Tibial nerve (tissue), 4 donors: ENCODE measurements around the gene COMTD1. TPM values are rescaled to one million over a fixed set of nuclear protein-coding genes. Genes with fewer than 3 reads are reported as not detected.
A peak's percentile ranks its signal among the peaks of the same experiment; 100 is the strongest.
"Not testable (repeated sequence)": the region's sequence is repeated elsewhere in the genome, so short reads cannot be mapped to it uniquely, and the experiment has no call there.

ENCODE experiments used
- DNase-seq, 2 donors: peaks; one replicate each; pipeline ENCODE4 v3.0.0-alpha.2; 2019; ENCODE audit warnings: low spot score in 2 of 2
- H3K27ac ChIP-seq, 4 donors: fragments of 200-600 bp; sonication (generic) in 3 of 4; one replicate each; pipeline ENCODE4 v1.5.1; 2017 to 2019; ENCODE audit warnings: mild to moderate bottlenecking in 1 of 4
- H3K27me3 ChIP-seq, 2 donors: fragments of 200-600 bp; sonication (generic) in 1 of 2; one replicate each; pipeline versions ENCODE4 v1.5.1 to v1.6.0; 2017 to 2019
- H3K36me3 ChIP-seq, 3 donors: fragments of 200-600 bp; sonication (generic); one replicate each; pipeline ENCODE4 v1.5.1; 2018 to 2019
- H3K4me1 ChIP-seq, 4 donors: fragments of 200-600 bp; sonication (generic) in 3 of 4; one replicate each; pipeline ENCODE4 v1.5.1; 2017 to 2019
- H3K4me3 ChIP-seq, 4 donors: fragments of 200-600 bp; sonication (generic) in 3 of 4; one replicate each; pipeline ENCODE4 v1.5.1; 2017 to 2019; ENCODE audit warnings: mild to moderate bottlenecking in 1 of 4, moderate library complexity in 1 of 4
- H3K9me3 ChIP-seq, 4 donors: fragments of 200-600 bp; sonication (generic) in 3 of 4; one replicate each; pipeline ENCODE4 v1.5.1; 2017 to 2019
- EP300 ChIP-seq, 2 donors: sonication (generic); formaldehyde crosslinking; IDR thresholded peaks; one replicate each; pipeline ENCODE4 v1.6.1; 2017; ENCODE audit warnings: antibody characterized with exemption in 2 of 2, mild to moderate bottlenecking in 1 of 2
- POLR2A ChIP-seq, 2 donors: fragments of 450-650 bp; IDR thresholded peaks; one replicate each; pipeline ENCODE4 v1.6.1; 2017; ENCODE audit warnings: antibody characterized with exemption in 2 of 2, mild to moderate bottlenecking in 2 of 2, moderate library complexity in 2 of 2
- WGBS, 2 donors: methylation state at CpG; one replicate each; pipeline ENCODE4 v1.1.5; 2018; 5-methylcytosine and 5-hydroxymethylcytosine counted together
- total RNA-seq, 4 donors: library from RNA; depleted of rRNA; stranded (reverse); fragments of >200 nt; gene quantifications; one replicate each; pipeline ENCODE4 v1.1.0, GENCODE V29; 2016
- TF ChIP-seq, protein P1 (sequence below), 5 experiments: fragments of 200-600 bp in 3 of 5; fragments of 450-650 bp in 2 of 5; sonication (generic) in 3 of 5; IDR thresholded peaks; one replicate each; pipeline ENCODE4 v1.5.1; 2016 to 2019; ENCODE audit warnings: antibody characterized with exemption in 5 of 5, mild to moderate bottlenecking in 3 of 5, moderate library complexity in 2 of 5

COMTD1 gene
- total RNA-seq, 4 donors from 2014 or later, result 18.1 to 47.4 (median 31.6) TPM

DNA sequence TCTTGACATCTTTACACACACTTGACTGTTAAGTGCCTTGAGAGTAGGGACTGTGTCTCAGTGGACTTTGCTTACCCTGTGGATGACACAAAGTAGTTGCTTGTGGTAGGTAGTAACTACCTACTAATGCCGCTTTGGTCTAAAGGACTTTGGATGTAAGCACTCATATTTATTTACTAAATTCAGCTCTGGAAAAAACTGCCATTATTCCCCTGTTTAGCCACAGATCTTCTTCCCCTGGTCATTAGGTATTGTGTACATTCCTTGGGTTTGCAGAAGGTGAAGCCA is 28.0 kb downstream of the COMTD1 start:
- peaks cover 0 to 5% (median 0%) of the 10 kb centered on the region in 3 donors for H3K36me3 ChIP-seq
- WGBS, 2 donors, result 95 to 100% methylated on average over 1 of the region's 1 CpG
- peaks cover 5 to 24% (median 14%) of the 10 kb centered on the region in 4 donors for H3K4me1 ChIP-seq
- no peaks in the 10 kb centered on the region for H3K9me3 ChIP-seq
- H3K27me3 ChIP-seq, result no peaks in the 10 kb centered on the region
- TF ChIP-seq EP300 (IDR thresholded peaks at IDR 0.05) (no peak), POLR2A (IDR thresholded peaks at IDR 0.05) (no peak)
- TF ChIP-seq, protein P1, sequence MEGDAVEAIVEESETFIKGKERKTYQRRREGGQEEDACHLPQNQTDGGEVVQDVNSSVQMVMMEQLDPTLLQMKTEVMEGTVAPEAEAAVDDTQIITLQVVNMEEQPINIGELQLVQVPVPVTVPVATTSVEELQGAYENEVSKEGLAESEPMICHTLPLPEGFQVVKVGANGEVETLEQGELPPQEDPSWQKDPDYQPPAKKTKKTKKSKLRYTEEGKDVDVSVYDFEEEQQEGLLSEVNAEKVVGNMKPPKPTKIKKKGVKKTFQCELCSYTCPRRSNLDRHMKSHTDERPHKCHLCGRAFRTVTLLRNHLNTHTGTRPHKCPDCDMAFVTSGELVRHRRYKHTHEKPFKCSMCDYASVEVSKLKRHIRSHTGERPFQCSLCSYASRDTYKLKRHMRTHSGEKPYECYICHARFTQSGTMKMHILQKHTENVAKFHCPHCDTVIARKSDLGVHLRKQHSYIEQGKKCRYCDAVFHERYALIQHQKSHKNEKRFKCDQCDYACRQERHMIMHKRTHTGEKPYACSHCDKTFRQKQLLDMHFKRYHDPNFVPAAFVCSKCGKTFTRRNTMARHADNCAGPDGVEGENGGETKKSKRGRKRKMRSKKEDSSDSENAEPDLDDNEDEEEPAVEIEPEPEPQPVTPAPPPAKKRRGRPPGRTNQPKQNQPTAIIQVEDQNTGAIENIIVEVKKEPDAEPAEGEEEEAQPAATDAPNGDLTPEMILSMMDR (IDR thresholded peaks at IDR 0.05), result no peak
- H3K27ac ChIP-seq, result no peak overlapping the region
- DNase-seq, result no peak
- H3K4me3 ChIP-seq, result no peak overlapping the region

DNA sequence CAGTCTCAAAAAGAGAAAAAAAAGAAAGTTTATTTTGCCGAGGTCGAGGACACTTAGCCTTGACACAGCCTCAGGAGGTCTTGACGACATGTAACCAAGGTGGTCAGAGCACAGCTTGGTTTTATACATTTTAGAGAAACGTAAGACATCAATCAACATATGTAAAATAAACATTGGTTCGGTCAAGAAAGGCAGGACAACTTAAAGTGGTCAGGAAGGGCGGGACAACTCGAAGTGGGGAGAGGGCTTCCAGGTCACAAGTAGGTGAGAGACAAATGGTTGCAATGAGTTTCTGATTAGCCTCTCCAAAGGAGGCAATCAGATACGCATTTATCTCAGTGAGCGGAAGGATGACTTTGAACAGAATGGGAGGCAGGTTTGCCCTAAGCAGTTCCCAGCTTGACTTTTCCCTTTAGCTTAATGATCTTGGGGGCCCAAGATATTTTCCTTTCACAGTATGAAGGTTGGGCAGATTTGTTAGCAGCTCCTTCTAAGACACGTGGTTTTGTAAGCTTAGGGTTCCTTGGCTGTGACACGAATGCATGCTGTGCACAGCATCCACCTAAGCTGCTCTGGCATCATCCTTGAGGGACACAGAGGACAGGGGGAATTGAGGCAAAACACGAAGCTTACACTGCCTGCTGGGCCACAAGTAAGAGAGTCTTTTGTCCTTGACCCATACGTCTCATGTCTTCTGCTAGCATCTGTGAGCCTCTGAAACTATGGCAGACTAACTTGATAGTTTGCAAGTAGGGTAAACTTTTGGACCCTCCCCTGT is 28.5 kb downstream of the COMTD1 start:
- Histone ChIP-seq H3K27ac (no peak overlapping the region), H3K4me3 (no peak overlapping the region), H3K36me3 (peaks cover 0 to under 1% (median 0%) of the 10 kb centered on the region in 3 donors), H3K9me3 (no peaks in the 10 kb centered on the region), H3K27me3 (no peaks in the 10 kb centered on the region), H3K4me1 (peaks cover 5 to 24% (median 10%) of the 10 kb centered on the region in 4 donors)
- 63 to 75% methylated on average over 13 of the region's 13 CpGs for WGBS, 2 donors
- DNase-seq, result no peak
- TF ChIP-seq EP300 (IDR thresholded peaks at IDR 0.05) (no peak), POLR2A (IDR thresholded peaks at IDR 0.05) (no peak)
- TF ChIP-seq, protein P1 (IDR thresholded peaks at IDR 0.05), result no peak

DNA sequence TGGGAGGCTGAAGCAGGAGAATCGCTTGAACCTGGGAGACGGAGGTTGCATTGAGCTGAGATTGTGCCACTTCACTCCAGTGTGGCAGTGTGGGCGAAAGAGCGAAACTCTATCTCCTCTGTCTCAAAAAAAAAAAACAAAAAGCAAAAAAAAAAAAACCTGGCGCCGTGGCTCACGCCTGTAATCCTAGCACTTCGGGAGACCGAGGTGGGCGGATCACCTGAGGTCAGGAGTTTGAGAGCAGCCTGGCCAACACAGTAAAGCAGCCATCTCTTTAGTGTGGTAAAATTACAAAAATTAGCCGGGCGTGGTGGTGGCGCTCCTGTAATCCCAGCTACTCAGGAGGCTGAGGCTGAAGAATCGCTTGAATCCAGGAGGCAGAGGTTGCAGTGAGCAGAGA is 29.1 kb downstream of the COMTD1 start:
- H3K27ac ChIP-seq, H3K36me3 ChIP-seq, H3K9me3 ChIP-seq, DNase-seq, H3K4me3 ChIP-seq, H3K27me3 ChIP-seq: not testable (repeated sequence)
- peaks cover 0 to 18% (median 3%) of the 10 kb centered on the region in 4 donors for H3K4me1 ChIP-seq
- WGBS, 2 donors, result 90 to 92% methylated on average over 14 of the region's 14 CpGs

DNA sequence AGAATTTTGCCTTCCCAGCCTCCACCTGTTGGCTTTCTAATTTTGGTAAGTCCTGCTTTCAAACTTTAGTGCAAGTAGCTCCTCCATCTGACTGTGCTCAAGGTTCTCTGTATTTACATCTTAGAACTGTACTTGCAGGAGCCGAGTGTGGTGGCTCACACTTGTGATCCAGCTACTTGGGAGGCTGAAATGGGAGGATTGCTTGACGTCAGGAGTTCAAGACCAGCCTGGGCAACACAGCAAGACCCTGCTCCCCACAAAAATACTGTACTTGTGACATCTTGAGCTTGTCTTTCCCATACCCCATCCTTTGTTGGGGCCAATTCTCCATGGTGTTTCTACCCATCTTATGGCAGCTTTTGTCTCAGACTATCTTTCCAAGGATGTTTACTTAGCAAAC is 29.8 kb downstream of the COMTD1 start:
- peaks cover 0 to 16% (median 2%) of the 10 kb centered on the region in 4 donors for H3K4me1 ChIP-seq
- no peak for DNase-seq
- no peak overlapping the region for H3K27ac ChIP-seq
- WGBS, 2 donors, result 96 to 97% methylated on average over 2 of the region's 2 CpGs
- H3K27me3 ChIP-seq, result no peaks in the 10 kb centered on the region
- TF ChIP-seq EP300 (IDR thresholded peaks at IDR 0.05) (no peak), POLR2A (IDR thresholded peaks at IDR 0.05) (no peak)
- TF ChIP-seq, protein P1 (IDR thresholded peaks at IDR 0.05), result no peak
- H3K4me3 ChIP-seq, result no peak overlapping the region
- H3K9me3 ChIP-seq, result no peaks in the 10 kb centered on the region
- H3K36me3 ChIP-seq, result no peaks in the 10 kb centered on the region

DNA sequence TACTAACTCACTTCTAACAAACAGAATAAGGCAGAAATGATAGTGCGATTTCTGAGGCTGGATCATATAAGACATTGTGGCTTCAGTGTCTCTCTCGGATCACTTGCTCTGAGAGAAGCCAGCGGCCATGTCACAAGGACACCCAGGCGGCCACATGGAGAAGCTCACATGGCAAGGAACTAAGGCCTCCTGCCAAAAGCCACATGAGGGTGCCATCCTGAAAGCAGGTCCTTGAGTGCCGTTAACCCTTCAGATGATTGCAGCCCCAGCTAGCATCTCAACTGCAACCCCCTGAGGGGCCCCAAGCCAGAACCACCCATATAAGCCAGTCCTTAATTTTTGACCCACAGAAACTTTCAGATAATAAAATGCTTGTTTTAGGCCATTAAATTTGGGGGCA is 32.0 kb downstream of the COMTD1 start:
- Histone ChIP-seq H3K4me1 (peaks cover 0 to 12% (median 0%) of the 10 kb centered on the region in 4 donors), H3K36me3 (no peaks in the 10 kb centered on the region), H3K4me3 (no peak overlapping the region), H3K9me3 (no peaks in the 10 kb centered on the region), H3K27me3 (no peaks in the 10 kb centered on the region), H3K27ac (no peak overlapping the region)
- no peak for DNase-seq
- WGBS, 2 donors, result 86 to 89% methylated on average over 5 of the region's 5 CpGs
- TF ChIP-seq, protein P1 (IDR thresholded peaks at IDR 0.05), result no peak
- no peak for TF ChIP-seq EP300 (IDR thresholded peaks at IDR 0.05)
- no peak for TF ChIP-seq POLR2A (IDR thresholded peaks at IDR 0.05)

DNA sequence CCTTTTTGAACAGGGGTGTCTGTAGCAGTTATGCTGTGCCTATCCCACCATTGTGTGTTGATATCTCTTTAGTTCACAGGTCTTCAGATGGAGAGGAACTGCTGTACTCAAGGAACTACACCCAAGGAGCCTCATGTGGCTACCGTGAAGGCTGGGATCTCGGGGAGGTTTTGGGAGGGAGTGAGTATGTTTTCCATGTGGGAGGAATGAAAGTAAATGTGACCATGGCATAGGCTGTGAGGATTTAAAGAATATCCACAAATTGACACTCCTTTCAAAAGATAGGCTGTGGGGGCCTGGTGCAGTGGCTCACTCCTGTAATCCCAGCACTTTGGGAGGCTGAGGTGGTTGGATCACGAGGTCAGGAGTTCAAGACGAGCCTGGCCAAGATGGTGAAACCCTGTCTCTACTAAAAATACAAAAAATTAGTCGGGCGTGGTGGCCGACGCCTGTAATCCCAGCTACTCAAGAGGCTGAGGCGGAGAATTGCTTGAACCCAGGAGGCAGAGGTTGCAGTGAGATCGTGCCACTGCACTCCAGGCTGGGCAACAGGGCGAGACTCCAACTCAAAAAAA is 32.6 kb downstream of the COMTD1 start:
- 74 to 77% methylated on average over 11 of the region's 11 CpGs for whole genome bisulfite sequencing, 2 donors
- Histone ChIP-seq H3K27ac (peak overlapping the region in 3 of 4 donors; percentile 39 to 66 (median 57)), H3K4me1 (peaks cover 0 to 16% (median 0%) of the 10 kb centered on the region in 4 donors)
- DNase-seq, H3K27me3 ChIP-seq, H3K36me3 ChIP-seq, H3K4me3 ChIP-seq, H3K9me3 ChIP-seq: not testable (repeated sequence)
